NCI-H187 treated with DMSO at 0.1 percent for 48 hours (cell line): ENCODE data around the gene PRDX4.
"Not testable (repeated sequence)": the region's sequence is repeated elsewhere in the genome, so short reads cannot be mapped to it uniquely, and the experiment has no call there.

ENCODE experiments used
- DNase-seq: peaks from one replicate; lab custom pipeline; 2025; lab: John Stamatoyannopoulos, UW

The PRDX4 gene

DNA sequence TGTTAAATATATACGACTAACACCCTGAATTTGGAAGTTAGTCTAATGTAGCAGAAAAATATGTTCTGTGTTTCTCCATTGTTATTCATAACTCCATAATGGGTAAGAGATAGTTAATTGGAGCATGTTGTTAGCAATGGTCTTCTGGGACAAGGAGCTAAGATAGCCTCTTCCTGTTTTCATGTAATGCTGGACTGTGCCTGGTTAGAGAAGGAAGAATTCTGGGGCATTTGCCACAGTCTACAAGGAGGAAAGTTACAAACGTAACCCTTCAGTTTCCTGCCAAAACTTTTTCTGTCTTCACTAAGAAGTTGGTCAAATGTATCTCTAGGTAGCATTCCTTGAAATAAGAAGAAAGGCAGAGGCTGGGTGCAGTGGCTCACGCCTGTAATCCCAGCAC lies 5.8 kb downstream of the PRDX4 start:
- no peak for DNase-seq

- DNase-seq, result not testable (repeated sequence)
Measured at GRCh38 chrX:23676486-23676885, 9.2 kb downstream of the PRDX4 start.

DNA sequence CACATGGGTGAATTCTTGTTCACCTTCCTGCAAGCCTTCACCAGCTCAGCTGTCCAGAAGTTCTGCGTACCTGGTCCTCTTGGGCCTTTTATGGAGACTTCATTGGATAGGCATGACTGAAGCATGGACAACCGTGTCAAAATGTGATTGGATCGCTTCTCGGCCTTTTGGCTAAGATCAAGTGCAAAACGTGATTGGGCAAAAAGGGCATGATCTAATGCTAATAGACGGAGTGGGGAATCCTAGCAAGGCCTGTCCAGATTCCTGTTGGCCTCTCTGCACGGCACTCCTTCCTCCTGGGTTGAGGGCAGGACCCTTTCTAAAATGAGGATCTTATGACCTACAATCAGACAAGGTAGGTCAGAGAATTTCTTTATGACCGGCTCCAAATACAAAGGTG lies 24.9 kb downstream of the PRDX4 start:
- no peak for DNase-seq

DNA sequence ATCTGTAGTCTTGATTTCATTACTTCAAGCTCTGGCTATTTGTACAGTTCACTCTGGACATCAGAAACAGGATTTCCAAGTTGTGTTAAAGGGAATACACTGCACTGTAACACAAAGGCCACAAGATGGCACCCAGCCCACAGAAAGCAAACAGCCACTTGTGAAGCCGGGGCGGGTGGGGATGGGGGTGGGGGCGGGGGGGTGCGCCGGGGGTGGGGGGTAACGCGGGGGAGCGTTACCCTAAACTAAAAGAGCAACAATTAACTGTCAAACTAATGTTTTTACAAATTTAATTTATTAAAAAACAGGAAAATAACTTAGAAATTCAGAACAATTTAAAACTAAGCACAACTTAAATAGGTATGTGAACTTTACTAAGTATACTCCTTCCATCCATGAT lies 27.3 kb downstream of the PRDX4 start:
- DNase-seq, result no peak

DNA sequence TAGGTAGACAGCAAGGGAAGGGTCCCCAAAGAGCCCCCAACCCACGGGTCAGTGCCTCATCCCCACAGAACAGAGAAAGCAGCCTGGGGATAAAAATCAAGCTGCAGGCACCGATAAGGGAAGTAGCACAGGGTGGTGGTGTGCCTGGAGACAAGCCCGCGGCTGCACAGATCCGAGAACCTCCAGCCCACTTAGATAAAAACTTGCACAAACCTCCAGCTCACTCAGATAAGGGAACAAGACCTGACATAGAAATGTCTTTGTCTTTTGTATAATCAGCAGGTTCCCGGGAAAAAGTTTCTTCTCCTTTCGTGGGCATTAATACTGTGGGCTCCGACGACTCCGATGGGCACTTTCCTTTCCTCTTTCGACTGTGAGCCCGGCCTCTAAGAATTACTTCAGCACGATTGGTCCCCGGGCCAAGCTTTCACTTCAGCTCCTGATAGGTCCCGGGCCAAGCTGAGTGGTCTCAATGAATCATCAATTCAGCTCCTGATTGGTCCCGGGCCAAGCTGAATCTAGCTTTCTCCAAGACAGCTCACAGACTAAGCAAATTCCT lies 32.4 kb downstream of the PRDX4 start:
- no peak for DNase-seq

- DNase-seq, result no peak
Measured at GRCh38 chrX:23704673-23705206, 37.4 kb downstream of the PRDX4 start.

DNA sequence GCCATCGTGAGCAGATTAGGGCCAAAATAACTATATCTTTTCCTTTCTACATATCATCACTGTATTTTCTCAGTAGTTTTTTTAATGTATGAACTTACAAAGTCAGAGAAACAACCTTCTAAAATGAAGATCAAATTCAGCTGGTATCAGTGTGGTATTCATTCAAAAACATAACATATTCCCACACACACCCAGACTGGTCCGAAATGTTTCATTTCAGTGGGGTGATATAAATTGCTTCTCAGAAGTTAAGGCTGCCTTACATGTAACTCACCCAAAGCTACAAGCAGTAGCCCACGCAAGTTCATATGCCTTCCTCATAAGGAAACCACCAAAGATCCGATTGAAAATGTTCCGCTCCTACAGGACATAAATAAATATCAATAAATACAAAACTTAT lies 37.9 kb downstream of the PRDX4 start:
- DNase-seq, result no peak

DNA sequence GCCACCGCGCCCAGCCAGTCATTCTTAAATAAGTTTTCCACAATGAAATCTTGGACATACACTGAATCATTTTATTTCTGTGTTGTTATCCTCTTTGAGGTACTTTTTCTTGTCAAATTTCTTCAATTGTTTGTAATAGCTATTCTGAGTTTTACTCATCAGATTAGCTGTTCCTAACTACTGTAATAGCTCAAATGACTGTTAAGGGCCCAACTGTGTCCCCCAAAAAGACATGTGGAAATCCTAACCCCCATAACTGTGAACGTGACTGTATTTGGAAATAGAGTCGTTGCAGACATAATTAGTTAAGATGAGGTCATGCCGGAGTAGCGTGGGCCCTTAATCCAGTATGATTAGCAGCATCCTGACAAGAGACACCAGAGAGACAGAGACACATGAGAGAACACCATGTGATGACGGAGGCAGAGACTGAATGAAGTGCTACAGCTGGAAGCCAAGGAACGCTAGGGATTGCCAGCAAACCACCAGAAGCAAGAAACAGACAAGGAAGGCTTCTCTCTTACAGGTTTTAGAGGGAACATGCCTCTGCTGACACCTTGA lies 52.9 kb downstream of the PRDX4 start:
- no peak for DNase-seq

- no peak for DNase-seq
Measured at GRCh38 chrX:23726191-23726590, 58.9 kb downstream of the PRDX4 start.

DNA sequence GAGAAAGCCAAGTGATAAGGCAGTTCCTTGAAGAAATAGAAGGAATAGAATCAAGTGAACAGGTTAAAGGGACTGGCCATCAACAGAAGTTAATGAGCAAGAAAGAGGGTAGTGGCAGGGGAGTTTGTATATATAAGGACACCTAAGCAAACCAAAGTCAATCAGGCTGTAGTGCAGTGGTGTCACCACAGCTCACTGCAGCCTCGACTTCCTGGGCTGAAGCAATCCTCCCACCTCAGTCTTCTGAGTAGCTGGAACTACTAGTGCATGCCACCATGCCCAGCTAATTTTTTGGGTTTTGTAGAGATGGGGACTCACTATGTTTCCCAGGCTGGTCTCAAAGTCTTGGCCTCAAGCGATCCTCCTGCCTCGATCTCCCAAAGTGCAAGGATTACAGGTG lies 59.9 kb downstream of the PRDX4 start:
- no peak for DNase-seq

DNA sequence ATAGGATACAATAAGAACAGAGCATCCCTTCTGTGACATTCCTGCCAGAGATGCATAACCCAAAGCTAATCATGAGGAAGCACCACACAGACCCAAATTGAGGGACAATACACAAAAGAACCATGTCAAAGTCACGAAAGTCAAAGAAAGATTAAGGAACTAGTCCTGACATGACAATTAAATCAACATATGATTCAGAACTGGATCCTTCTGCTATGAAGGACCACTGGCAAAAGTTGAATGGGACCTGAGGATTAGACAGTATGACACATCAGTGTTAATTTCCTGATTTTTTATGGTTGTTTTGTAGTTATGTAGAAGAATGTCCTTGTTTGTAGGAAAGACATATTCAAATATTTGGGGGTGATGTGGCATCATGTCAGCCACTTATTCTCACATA lies 61.9 kb downstream of the PRDX4 start:
- no peak for DNase-seq

DNA sequence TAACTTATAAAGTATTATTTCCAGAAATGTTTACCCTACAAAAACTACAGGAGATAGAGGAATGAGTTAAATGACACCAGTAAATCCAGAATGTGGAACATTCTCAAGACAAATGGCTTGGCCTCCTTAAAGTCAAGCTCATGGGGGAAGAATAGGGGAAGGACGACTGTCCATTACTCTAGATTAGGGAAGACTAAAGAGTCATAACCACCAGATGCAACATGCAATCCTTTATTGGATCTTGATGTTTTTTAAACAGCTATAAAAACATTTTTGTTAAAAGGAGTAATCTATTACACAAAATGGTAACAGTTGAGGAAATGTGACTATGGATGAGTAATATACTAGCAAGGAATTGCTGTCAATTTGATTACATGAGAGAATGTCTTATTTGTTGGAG lies 64.7 kb downstream of the PRDX4 start:
- no peak for DNase-seq

GRCh38 chrX:23732704-23733103 lies 65.4 kb downstream of the PRDX4 start:
- no peak for DNase-seq
